Type B pancreatic cell (in vitro differentiated cells): ENCODE measurements around the gene C2orf68. TPM values are rescaled to one million over a fixed set of nuclear protein-coding genes. Genes with fewer than 3 reads are reported as not detected.

Experiments
- DNase-seq: peaks from one replicate; pipeline ENCODE4 v3.0.0; 2021; ENCODE audit warnings: mixed read lengths; ENCODE audit not compliant: unreplicated experiment; ENCODE audit errors: extremely low spot score
- H3K27ac Mint-ChIP-seq: 2 replicates; pipeline ENCODE4 v1.8.0; 2021; ENCODE audit warnings: mild to moderate bottlenecking, mixed read lengths
- H3K27me3 Mint-ChIP-seq: 2 replicates; pipeline ENCODE4 v1.8.0; 2021; ENCODE audit warnings: mixed read lengths
- H3K36me3 Mint-ChIP-seq: 2 replicates; pipeline ENCODE4 v1.8.0; 2021; ENCODE audit warnings: mixed read lengths
- H3K4me1 Mint-ChIP-seq: one replicate; pipeline ENCODE4 v1.8.0; 2021; ENCODE audit warnings: mixed read lengths; ENCODE audit not compliant: unreplicated experiment
- H3K4me3 Mint-ChIP-seq: 2 replicates; pipeline ENCODE4 v1.8.0; 2021; ENCODE audit warnings: mild to moderate bottlenecking, mixed read lengths
- H3K9me3 Mint-ChIP-seq: 2 replicates; pipeline ENCODE4 v1.8.0; 2021; ENCODE audit warnings: mixed read lengths
- total RNA-seq: library from RNA; stranded (reverse); gene quantifications from 2 replicates; pipeline ENCODE4 v1.2.1, GENCODE V29; 2021; ENCODE audit warnings: low replicate concordance
- TF ChIP-seq, protein P1 (sequence below): fragments of 200-600 bp; sonication (generic); conservative IDR thresholded peaks from 2 replicates; pipeline ENCODE4 v1.5.0; 2021; ENCODE audit warnings: antibody characterized with exemption, mild to moderate bottlenecking

The C2orf68 gene
- total RNA-seq, 1 donor from 2014 or later: 66.6 TPM

DNA sequence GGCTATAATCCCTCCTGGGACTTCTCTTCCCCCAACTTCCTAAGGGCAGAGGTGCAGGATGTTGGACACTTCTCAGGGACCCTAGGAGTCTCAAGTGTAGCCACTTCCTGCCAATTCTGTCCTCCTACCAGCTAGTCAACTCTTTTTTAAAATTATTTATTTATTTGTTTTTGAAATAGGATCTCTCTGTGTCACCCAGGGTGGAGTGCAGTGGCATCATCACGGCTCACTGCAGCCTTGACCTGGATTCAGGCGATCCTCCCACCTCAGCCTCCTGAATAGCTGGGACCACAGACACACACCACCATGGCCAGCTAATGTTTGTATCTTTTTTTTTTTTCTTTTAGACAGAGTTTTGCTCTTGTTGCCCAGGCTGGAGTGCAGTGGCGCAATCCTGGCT lies 44.6 kb upstream of the C2orf68 start:
- Mint-ChIP-seq H3K4me3 (no peak overlapping the region), H3K27ac (no peak overlapping the region), H3K4me1 (no peaks in the 10 kb centered on the region), H3K9me3 (no peaks in the 10 kb centered on the region), H3K27me3 (no peaks in the 10 kb centered on the region), H3K36me3 (peaks cover 11% of the 10 kb centered on the region)
- no peak for DNase-seq
- TF ChIP-seq, protein P1, sequence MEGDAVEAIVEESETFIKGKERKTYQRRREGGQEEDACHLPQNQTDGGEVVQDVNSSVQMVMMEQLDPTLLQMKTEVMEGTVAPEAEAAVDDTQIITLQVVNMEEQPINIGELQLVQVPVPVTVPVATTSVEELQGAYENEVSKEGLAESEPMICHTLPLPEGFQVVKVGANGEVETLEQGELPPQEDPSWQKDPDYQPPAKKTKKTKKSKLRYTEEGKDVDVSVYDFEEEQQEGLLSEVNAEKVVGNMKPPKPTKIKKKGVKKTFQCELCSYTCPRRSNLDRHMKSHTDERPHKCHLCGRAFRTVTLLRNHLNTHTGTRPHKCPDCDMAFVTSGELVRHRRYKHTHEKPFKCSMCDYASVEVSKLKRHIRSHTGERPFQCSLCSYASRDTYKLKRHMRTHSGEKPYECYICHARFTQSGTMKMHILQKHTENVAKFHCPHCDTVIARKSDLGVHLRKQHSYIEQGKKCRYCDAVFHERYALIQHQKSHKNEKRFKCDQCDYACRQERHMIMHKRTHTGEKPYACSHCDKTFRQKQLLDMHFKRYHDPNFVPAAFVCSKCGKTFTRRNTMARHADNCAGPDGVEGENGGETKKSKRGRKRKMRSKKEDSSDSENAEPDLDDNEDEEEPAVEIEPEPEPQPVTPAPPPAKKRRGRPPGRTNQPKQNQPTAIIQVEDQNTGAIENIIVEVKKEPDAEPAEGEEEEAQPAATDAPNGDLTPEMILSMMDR: no peak

DNA sequence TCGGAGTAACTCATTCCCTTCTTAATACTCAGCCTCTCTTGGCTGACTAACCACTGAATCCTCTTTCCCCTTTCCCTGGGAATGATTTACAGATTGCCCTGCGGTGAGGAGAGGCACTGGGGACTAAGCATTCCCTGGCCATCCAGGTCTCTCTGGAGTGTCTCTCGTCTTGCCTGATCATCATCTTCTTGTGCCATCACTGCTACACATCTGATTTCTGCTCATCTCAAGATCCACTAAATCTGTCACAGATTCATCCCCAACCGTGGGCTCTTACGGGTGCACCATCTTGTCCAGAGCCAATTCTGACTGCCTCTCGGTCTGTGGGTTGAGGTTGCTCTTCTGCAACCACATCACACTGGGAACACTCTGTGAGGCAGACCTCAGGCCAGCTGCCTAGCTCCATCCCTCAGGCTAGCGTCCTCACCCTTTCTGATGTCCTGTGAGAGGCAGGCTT lies 44.1 kb upstream of the C2orf68 start:
- TF ChIP-seq, protein P1: no peak
- no peak overlapping the region for H3K27ac Mint-ChIP-seq

GRCh38 chr2:85653996-85654395 lies 42.1 kb upstream of the C2orf68 start:
- Mint-ChIP-seq H3K27me3 (no peaks in the 10 kb centered on the region), H3K27ac (no peak overlapping the region), H3K9me3 (no peaks in the 10 kb centered on the region), H3K4me3 (no peak overlapping the region), H3K36me3 (peaks cover 16% of the 10 kb centered on the region), H3K4me1 (no peaks in the 10 kb centered on the region)
- no peak for DNase-seq
- TF ChIP-seq, protein P1: no peak

More for the DNA sequence above, 44.1 kb upstream of the C2orf68 start:
- no peak for DNase-seq
- Mint-ChIP-seq H3K4me3 (no peak overlapping the region), H3K27me3 (no peaks in the 10 kb centered on the region), H3K36me3 (peaks cover 11% of the 10 kb centered on the region), H3K9me3 (no peaks in the 10 kb centered on the region), H3K4me1 (no peaks in the 10 kb centered on the region)

GRCh38 chr2:85652056-85652455 lies 40.2 kb upstream of the C2orf68 start:
- Mint-ChIP-seq H3K4me3 (no peak overlapping the region), H3K27ac (no peak overlapping the region), H3K4me1 (no peaks in the 10 kb centered on the region), H3K9me3 (no peaks in the 10 kb centered on the region), H3K36me3 (peaks cover 21% of the 10 kb centered on the region), H3K27me3 (no peaks in the 10 kb centered on the region)
- TF ChIP-seq, protein P1: no peak
- no peak for DNase-seq

GRCh38 chr2:85651097-85651496 lies 39.2 kb upstream of the C2orf68 start:
- Mint-ChIP-seq H3K27ac (no peak overlapping the region), H3K9me3 (no peaks in the 10 kb centered on the region)

More at GRCh38 chr2:85651097-85651496, 39.2 kb upstream of the C2orf68 start:
- Mint-ChIP-seq H3K36me3 (peaks cover 24% of the 10 kb centered on the region), H3K27me3 (no peaks in the 10 kb centered on the region), H3K4me1 (no peaks in the 10 kb centered on the region), H3K4me3 (no peak overlapping the region)
- TF ChIP-seq, protein P1: no peak
- DNase-seq: no peak
